Measurements from ENCODE around the gene FNIP1.

GRCh38 chr5:131693894-131694293 lies 102.9 kb downstream of the FNIP1 start:
- TF ChIP-seq CTCF (IDR thresholded peaks at IDR 0.05; ENCODE audit: borderline replicate concordance, extremely low read depth, low read length, poor library complexity, severe bottlenecking) (no peak), EZH2 (IDR thresholded peaks at IDR 0.05; ENCODE audit: borderline replicate concordance, low read depth, low read length, severe bottlenecking) (no peak)

All from DND-41 (cell line).